Endothelial cell of umbilical vein (primary cell): ENCODE results near the gene POLR2F.

Experiments
- EZH2 ChIP-seq: IDR thresholded peaks from 2 replicates; pipeline ENCODE4 v1.6.1; 2012; ENCODE audit warnings: borderline replicate concordance, low read depth, mild to moderate bottlenecking, moderate library complexity, low read length, inconsistent platforms; ENCODE audit not compliant: severe bottlenecking
- GATA2 ChIP-seq: IDR thresholded peaks from 2 replicates; pipeline ENCODE4 v1.7.0; 2011; ENCODE audit warnings: low read depth, mild to moderate bottlenecking, moderate library complexity, mixed read lengths, low read length; ENCODE audit not compliant: insufficient read length, insufficient read depth
- JUN ChIP-seq: IDR thresholded peaks from 2 replicates; pipeline ENCODE4 v1.6.1; 2011; ENCODE audit warnings: borderline replicate concordance, low read depth; ENCODE audit not compliant: insufficient read length, insufficient read depth
- MYC ChIP-seq: IDR thresholded peaks from one replicate; pipeline ENCODE4 v1.6.1; 2011; ENCODE audit warnings: mild to moderate bottlenecking, low read depth, low read length
- POLR2A ChIP-seq: IDR thresholded peaks from 2 replicates; pipeline ENCODE4 v1.6.1; 2012; ENCODE audit warnings: low read depth, mild to moderate bottlenecking, control low read depth, low read length
- POLR2AphosphoS5 ChIP-seq: IDR thresholded peaks from 2 replicates; pipeline ENCODE4 v1.6.1; 2012; ENCODE audit warnings: low read depth, mild to moderate bottlenecking, control low read depth, low read length, moderate library complexity; ENCODE audit not compliant: insufficient read depth
- TF ChIP-seq, protein P1 (sequence below), 2 donors: IDR thresholded peaks; 1 replicate in 1 of 2; 2 replicates in 1 of 2; pipeline ENCODE4 v1.5.1; 2011; ENCODE audit warnings: low read length in 2 of 2, mild to moderate bottlenecking in 2 of 2, moderate library complexity in 2 of 2, control low read depth in 1 of 2, inconsistent platforms in 1 of 2, low read depth in 1 of 2; ENCODE audit not compliant: insufficient read depth in 1 of 2; ENCODE audit errors: extremely low read depth in 1 of 2
- TF ChIP-seq, protein P2 (sequence below): IDR thresholded peaks from 2 replicates; pipeline ENCODE4 v1.6.1; 2011; ENCODE audit not compliant: insufficient read depth, insufficient read length

DNA sequence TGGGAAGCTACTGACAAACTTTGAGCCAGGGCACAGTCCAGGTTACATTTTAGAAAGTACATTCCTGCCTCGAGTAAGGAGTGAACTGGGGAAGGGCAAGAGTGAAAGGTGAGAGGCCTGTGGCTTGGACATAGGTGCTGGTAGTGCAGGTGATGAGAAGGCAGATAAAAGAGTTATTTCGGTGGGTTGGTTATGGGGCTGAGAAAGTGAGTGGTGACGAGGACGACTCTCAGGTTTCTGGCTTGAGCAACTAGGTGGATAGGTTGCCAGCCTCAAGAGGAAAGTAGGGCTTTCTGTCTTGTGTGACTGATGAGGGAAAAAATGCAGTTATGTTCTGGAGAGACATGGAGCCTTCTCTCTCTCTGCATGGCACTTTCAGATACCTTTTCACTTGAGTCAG, 3.7 kb downstream of the POLR2F start:
- TF ChIP-seq, protein P1, sequence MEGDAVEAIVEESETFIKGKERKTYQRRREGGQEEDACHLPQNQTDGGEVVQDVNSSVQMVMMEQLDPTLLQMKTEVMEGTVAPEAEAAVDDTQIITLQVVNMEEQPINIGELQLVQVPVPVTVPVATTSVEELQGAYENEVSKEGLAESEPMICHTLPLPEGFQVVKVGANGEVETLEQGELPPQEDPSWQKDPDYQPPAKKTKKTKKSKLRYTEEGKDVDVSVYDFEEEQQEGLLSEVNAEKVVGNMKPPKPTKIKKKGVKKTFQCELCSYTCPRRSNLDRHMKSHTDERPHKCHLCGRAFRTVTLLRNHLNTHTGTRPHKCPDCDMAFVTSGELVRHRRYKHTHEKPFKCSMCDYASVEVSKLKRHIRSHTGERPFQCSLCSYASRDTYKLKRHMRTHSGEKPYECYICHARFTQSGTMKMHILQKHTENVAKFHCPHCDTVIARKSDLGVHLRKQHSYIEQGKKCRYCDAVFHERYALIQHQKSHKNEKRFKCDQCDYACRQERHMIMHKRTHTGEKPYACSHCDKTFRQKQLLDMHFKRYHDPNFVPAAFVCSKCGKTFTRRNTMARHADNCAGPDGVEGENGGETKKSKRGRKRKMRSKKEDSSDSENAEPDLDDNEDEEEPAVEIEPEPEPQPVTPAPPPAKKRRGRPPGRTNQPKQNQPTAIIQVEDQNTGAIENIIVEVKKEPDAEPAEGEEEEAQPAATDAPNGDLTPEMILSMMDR (IDR thresholded peaks at IDR 0.05; ENCODE audit: extremely low read depth in 1 of 2, insufficient read depth in 1 of 2, low read depth in 1 of 2, low read length in 2 of 2): no peak
- TF ChIP-seq, protein P2, sequence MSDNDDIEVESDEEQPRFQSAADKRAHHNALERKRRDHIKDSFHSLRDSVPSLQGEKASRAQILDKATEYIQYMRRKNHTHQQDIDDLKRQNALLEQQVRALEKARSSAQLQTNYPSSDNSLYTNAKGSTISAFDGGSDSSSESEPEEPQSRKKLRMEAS: no peak
- no peak for TF ChIP-seq EZH2
- TF ChIP-seq POLR2A: no peak
- TF ChIP-seq POLR2AphosphoS5: no peak
- no peak for TF ChIP-seq JUN
- TF ChIP-seq MYC: no peak
- no peak for TF ChIP-seq GATA2
